ENCODE results near the gene MBL2.

GRCh38 chr10:52775132-52775647 lies 2.6 kb upstream of the MBL2 start:
- no peak for TF ChIP-seq POLR2AphosphoS5 (IDR thresholded peaks at IDR 0.05; ENCODE audit: borderline replicate concordance, low read depth, low read length)
- TF ChIP-seq EZH2 (IDR thresholded peaks at IDR 0.05): no peak
- TF ChIP-seq FOXP2 (optimal IDR thresholded peaks at IDR 0.05; ENCODE audit: control extremely low read depth, extremely low read length, insufficient read depth): no peak
